ENCODE data around the gene TRDMT1. TPM values are rescaled to one million over a fixed set of nuclear protein-coding genes. Genes with fewer than 3 reads are reported as not detected.

TRDMT1 gene
- total and polyA plus RNA-seq, 10 donors = 1.6 to 40.0 (median 12.0) TPM

- no peak overlapping the region for H3K27ac ChIP-seq
- WGBS, 5 donors = 95 to 99% (median 99%) methylated on average over 3 of the region's 3 CpGs
- no peaks in the 10 kb centered on the region for H3K27me3 ChIP-seq (replicated peaks in 1 of 7)
- peaks cover 0 to 4% (median 0%) of the 10 kb centered on the region in 6 donors for H3K4me1 ChIP-seq
- no peak overlapping the region for H3K4me3 ChIP-seq
- no peak for TF ChIP-seq POLR2A (IDR thresholded peaks at IDR 0.05)
- TF ChIP-seq CTCF (IDR thresholded peaks at IDR 0.05 in 8 of 11, conservative IDR thresholded peaks at IDR 0.05 in 3 of 11) = no peak
- TF ChIP-seq POLR2AphosphoS5 (IDR thresholded peaks at IDR 0.05) = no peak
- no peaks in the 10 kb centered on the region for H3K36me3 ChIP-seq
- H3K9me3 ChIP-seq = no peaks in the 10 kb centered on the region
- intact Hi-C loops (cut with DNase I; ENCODE audit: low total_unique reads) = no loop called here
- DNase-seq = no peak
Measured at GRCh38 chr10:17185873-17186272, 15.6 kb downstream of the TRDMT1 start.

GRCh38 chr10:17183110-17183509, 18.4 kb downstream of the TRDMT1 start:
- Histone ChIP-seq H3K9me3 (no peaks in the 10 kb centered on the region), H3K27ac (peak overlapping the region in 6 of 8 donors; percentile 40 to 68 (median 52)), H3K4me1 (peaks cover 0 to 4% (median 0%) of the 10 kb centered on the region in 6 donors), H3K27me3 (replicated peaks in 1 of 7) (no peaks in the 10 kb centered on the region), H3K4me3 (no peak overlapping the region), H3K36me3 (no peaks in the 10 kb centered on the region)
- TF ChIP-seq POLR2AphosphoS5 (IDR thresholded peaks at IDR 0.05) = no peak
- TF ChIP-seq CTCF (IDR thresholded peaks at IDR 0.05 in 8 of 11, conservative IDR thresholded peaks at IDR 0.05 in 3 of 11) = peak in 1 of 11 experiments; percentile 21
- TF ChIP-seq POLR2A (IDR thresholded peaks at IDR 0.05) = no peak
- DNase-seq = no peak
- WGBS, 5 donors = 72 to 89% (median 84%) methylated on average over 2 of the region's 2 CpGs
- intact Hi-C loops (cut with DNase I; ENCODE audit: low total_unique reads) = no loop called here

GRCh38 chr10:17181751-17182150, 19.7 kb downstream of the TRDMT1 start:
- intact Hi-C loops (cut with DNase I; ENCODE audit: low total_unique reads) = no loop called here
- TF ChIP-seq POLR2AphosphoS5 (IDR thresholded peaks at IDR 0.05) = no peak
- TF ChIP-seq POLR2A (IDR thresholded peaks at IDR 0.05) = no peak
- no peak for TF ChIP-seq CTCF (IDR thresholded peaks at IDR 0.05 in 8 of 11, conservative IDR thresholded peaks at IDR 0.05 in 3 of 11)
- no peak for DNase-seq
- H3K36me3 ChIP-seq = no peaks in the 10 kb centered on the region
- H3K9me3 ChIP-seq = no peaks in the 10 kb centered on the region
- H3K4me3 ChIP-seq = no peak overlapping the region
- WGBS, 5 donors = 82 to 96% (median 87%) methylated on average over 3 of the region's 3 CpGs
- no peak overlapping the region for H3K27ac ChIP-seq
- H3K4me1 ChIP-seq = peaks cover 0 to 4% (median 0%) of the 10 kb centered on the region in 6 donors
- H3K27me3 ChIP-seq (replicated peaks in 1 of 7) = no peaks in the 10 kb centered on the region

GRCh38 chr10:17181110-17181509, 20.4 kb downstream of the TRDMT1 start:
- H3K9me3 ChIP-seq = no peaks in the 10 kb centered on the region
- no peak for DNase-seq
- no peak overlapping the region for H3K27ac ChIP-seq
- peaks cover 0 to 6% (median 2%) of the 10 kb centered on the region in 6 donors for H3K4me1 ChIP-seq
- no peak overlapping the region for H3K4me3 ChIP-seq
- TF ChIP-seq CTCF (IDR thresholded peaks at IDR 0.05 in 8 of 11, conservative IDR thresholded peaks at IDR 0.05 in 3 of 11) = no peak
- no peak for TF ChIP-seq POLR2AphosphoS5 (IDR thresholded peaks at IDR 0.05)
- TF ChIP-seq POLR2A (IDR thresholded peaks at IDR 0.05) = no peak
- 93 to 95% (median 94%) methylated on average over 5 of the region's 5 CpGs for WGBS, 5 donors
- H3K36me3 ChIP-seq = no peaks in the 10 kb centered on the region
- intact Hi-C loops (cut with DNase I; ENCODE audit: low total_unique reads) = no loop called here
- no peaks in the 10 kb centered on the region for H3K27me3 ChIP-seq (replicated peaks in 1 of 7)
